ENCODE results near the gene ACTL8.

Gene ACTL8

GRCh38 chr1:17834561-17835100, 79.5 kb downstream of the ACTL8 start:
- TF ChIP-seq CTCF (IDR thresholded peaks at IDR 0.05; ENCODE audit: low read depth, low read length, poor library complexity, severe bottlenecking) (no peak), EZH2phosphoT487 (IDR thresholded peaks at IDR 0.05; ENCODE audit: borderline replicate concordance, low read length) (no peak)
- Histone ChIP-seq H3F3A (ENCODE audit: control insufficient read depth, insufficient read depth) (no peaks in the 10 kb centered on the region), H4K20me1 (ENCODE audit: control insufficient read depth, insufficient read depth, low read depth, low read length) (no peaks in the 10 kb centered on the region), H3K9me2 (replicated peaks; ENCODE audit: control insufficient read depth, low read length) (no peaks in the 10 kb centered on the region), H3K27me3 (ENCODE audit: control insufficient read depth, low read length) (no peaks in the 10 kb centered on the region; the same call in 1 of the 2 replicates), H3K27ac (ENCODE audit: low read depth, low read length) (no peak overlapping the region), H3K4me1 (ENCODE audit: control insufficient read depth, low read length) (no peaks in the 10 kb centered on the region), H3K4me3 (ENCODE audit: low read length) (no peak overlapping the region), H3K36me3 (ENCODE audit: control insufficient read depth, low read length) (no peaks in the 10 kb centered on the region), H3K4me2 (ENCODE audit: low read length) (no peak overlapping the region), H3K9me3 (ENCODE audit: control insufficient read depth, insufficient read depth, low read length) (no peaks in the 10 kb centered on the region), H3K79me2 (ENCODE audit: control insufficient read depth, low read length) (no peaks in the 10 kb centered on the region)

- Histone ChIP-seq H3K9me3 (ENCODE audit: control insufficient read depth, insufficient read depth, low read length) (no peaks in the 10 kb centered on the region), H3K27me3 (ENCODE audit: control insufficient read depth, low read length) (no peaks in the 10 kb centered on the region; the same call in 1 of the 2 replicates), H3K9me2 (replicated peaks; ENCODE audit: control insufficient read depth, low read length) (no peaks in the 10 kb centered on the region), H3K27ac (ENCODE audit: low read depth, low read length) (no peak overlapping the region), H3K79me2 (ENCODE audit: control insufficient read depth, low read length) (no peaks in the 10 kb centered on the region), H3K36me3 (ENCODE audit: control insufficient read depth, low read length) (no peaks in the 10 kb centered on the region), H4K20me1 (ENCODE audit: control insufficient read depth, insufficient read depth, low read depth, low read length) (no peaks in the 10 kb centered on the region), H3K4me2 (ENCODE audit: low read length) (no peak overlapping the region), H3K4me1 (ENCODE audit: control insufficient read depth, low read length) (no peaks in the 10 kb centered on the region), H3F3A (ENCODE audit: control insufficient read depth, insufficient read depth) (no peaks in the 10 kb centered on the region), H3K4me3 (ENCODE audit: low read length) (no peak overlapping the region)
- no peak for TF ChIP-seq CTCF (IDR thresholded peaks at IDR 0.05; ENCODE audit: low read depth, low read length, poor library complexity, severe bottlenecking)
- no peak for TF ChIP-seq EZH2phosphoT487 (IDR thresholded peaks at IDR 0.05; ENCODE audit: borderline replicate concordance, low read length)
Observed at GRCh38 chr1:17837233-17838030, 82.3 kb downstream of the ACTL8 start.

- Histone ChIP-seq H4K20me1 (ENCODE audit: control insufficient read depth, insufficient read depth, low read depth, low read length) (no peaks in the 10 kb centered on the region), H3K27ac (ENCODE audit: low read depth, low read length) (no peak overlapping the region), H3K4me3 (ENCODE audit: low read length) (no peak overlapping the region), H3F3A (ENCODE audit: control insufficient read depth, insufficient read depth) (no peaks in the 10 kb centered on the region), H3K36me3 (ENCODE audit: control insufficient read depth, low read length) (no peaks in the 10 kb centered on the region), H3K9me2 (replicated peaks; ENCODE audit: control insufficient read depth, low read length) (no peaks in the 10 kb centered on the region), H3K79me2 (ENCODE audit: control insufficient read depth, low read length) (no peaks in the 10 kb centered on the region), H3K9me3 (ENCODE audit: control insufficient read depth, insufficient read depth, low read length) (no peaks in the 10 kb centered on the region), H3K4me1 (ENCODE audit: control insufficient read depth, low read length) (no peaks in the 10 kb centered on the region), H3K4me2 (ENCODE audit: low read length) (no peak overlapping the region), H3K27me3 (ENCODE audit: control insufficient read depth, low read length) (no peaks in the 10 kb centered on the region)
- TF ChIP-seq EZH2phosphoT487 (IDR thresholded peaks at IDR 0.05; ENCODE audit: borderline replicate concordance, low read length) = no peak
Observed at GRCh38 chr1:17839641-17840196, 84.6 kb downstream of the ACTL8 start.

- H3K27me3 ChIP-seq (ENCODE audit: control insufficient read depth, low read length) = no peaks in the 10 kb centered on the region
- no peaks in the 10 kb centered on the region for H3K36me3 ChIP-seq (ENCODE audit: control insufficient read depth, low read length)
- no peaks in the 10 kb centered on the region for H3K9me2 ChIP-seq (replicated peaks; ENCODE audit: control insufficient read depth, low read length)
- no peak overlapping the region for H3K4me3 ChIP-seq (ENCODE audit: low read length)
- no peaks in the 10 kb centered on the region for H4K20me1 ChIP-seq (ENCODE audit: control insufficient read depth, insufficient read depth, low read depth, low read length)
- no peaks in the 10 kb centered on the region for H3K9me3 ChIP-seq (ENCODE audit: control insufficient read depth, insufficient read depth, low read length)
- H3K27ac ChIP-seq (ENCODE audit: low read depth, low read length) = no peak overlapping the region
- TF ChIP-seq CTCF (IDR thresholded peaks at IDR 0.05; ENCODE audit: low read depth, low read length, poor library complexity, severe bottlenecking) (no peak), EZH2phosphoT487 (IDR thresholded peaks at IDR 0.05; ENCODE audit: borderline replicate concordance, low read length) (no peak)
- no peaks in the 10 kb centered on the region for H3K79me2 ChIP-seq (ENCODE audit: control insufficient read depth, low read length)
- no peaks in the 10 kb centered on the region for H3K4me1 ChIP-seq (ENCODE audit: control insufficient read depth, low read length)
- H3K4me2 ChIP-seq (ENCODE audit: low read length) = no peak overlapping the region
- H3F3A ChIP-seq (ENCODE audit: control insufficient read depth, insufficient read depth) = no peaks in the 10 kb centered on the region
Observed at GRCh38 chr1:17841944-17842343, 86.8 kb downstream of the ACTL8 start.
